Thoracic aorta (tissue), 2 donors: ENCODE results near the gene EXOSC9. TPM values are rescaled to one million over a fixed set of nuclear protein-coding genes. Genes with fewer than 3 reads are reported as not detected.

Experiments used
- ATAC-seq: fragments of 150-250 bp; one replicate; pipeline ENCODE4 v1.8.0; 2017; ENCODE audit warnings: low read depth; ENCODE audit not compliant: insufficient number of reproducible peaks, low FRiP score
- DNase-seq: peaks from one replicate; pipeline ENCODE4 v3.0.0-alpha.2; 2020; ENCODE audit warnings: low spot score
- H3K27ac ChIP-seq, 2 donors: fragments of 200-600 bp; sonication (generic); 1 replicate in 1 of 2; 2 replicates in 1 of 2; pipeline ENCODE4 v1.5.1; 2016; ENCODE audit warnings: mild to moderate bottlenecking in 2 of 2, moderate library complexity in 2 of 2
- H3K27me3 ChIP-seq: fragments of 200-600 bp; sonication (generic); replicated peaks from 2 replicates; pipeline ENCODE4 v1.6.0; 2016; ENCODE audit warnings: mild to moderate bottlenecking; ENCODE audit not compliant: insufficient read depth
- H3K36me3 ChIP-seq: fragments of 200-600 bp; sonication (generic); one replicate; pipeline ENCODE4 v1.5.1; 2016
- H3K4me1 ChIP-seq, 2 donors: fragments of 200-600 bp; sonication (generic); 1 replicate in 1 of 2; 2 replicates in 1 of 2; pipeline versions ENCODE4 v1.5.1 to v1.6.0; 2016; ENCODE audit warnings: low read depth in 2 of 2, mild to moderate bottlenecking in 1 of 2; ENCODE audit not compliant: control insufficient read depth in 1 of 2
- H3K4me3 ChIP-seq: fragments of 200-600 bp; sonication (generic); 2 replicates; pipeline ENCODE4 v1.5.1; 2016; ENCODE audit warnings: mild to moderate bottlenecking
- H3K9me3 ChIP-seq: fragments of 200-600 bp; sonication (generic); 2 replicates; pipeline ENCODE4 v1.5.1; 2016
- total RNA-seq, 2 donors: library from RNA; depleted of rRNA; stranded (reverse); fragments of >200 nt; gene quantifications; one replicate each; pipeline versions ENCODE4 v1.1.0 to v1.2.3, GENCODE V29; 2016
- TF ChIP-seq, protein P1 (sequence below): fragments of 200-600 bp; sonication (generic); IDR thresholded peaks from one replicate; pipeline ENCODE4 v1.5.1; 2019; ENCODE audit warnings: antibody characterized with exemption

EXOSC9 gene
- total RNA-seq, 2 donors from 2014 or later = 25.3 to 27.8 TPM

DNA sequence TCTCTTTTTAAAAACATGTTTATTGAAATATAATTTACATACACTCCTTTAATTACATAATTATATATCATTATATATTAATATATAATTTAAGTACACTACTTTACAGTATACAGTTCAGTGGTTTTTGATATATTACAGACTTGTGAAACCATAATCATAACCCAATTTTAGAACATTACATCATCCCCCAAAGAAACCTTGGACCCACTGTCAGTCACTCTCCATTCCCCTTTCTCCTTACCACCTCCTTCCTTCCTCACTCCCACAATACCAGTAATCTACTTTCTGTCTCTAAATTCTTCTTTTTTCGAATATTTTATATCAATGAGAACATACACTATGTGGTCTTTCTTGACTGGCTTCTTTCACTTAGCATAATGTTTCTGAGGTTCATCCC is 17.9 kb upstream of the EXOSC9 start:
- DNase-seq = no peak
- no peak for ATAC-seq
- H3K9me3 ChIP-seq = no peaks in the 10 kb centered on the region
- H3K4me3 ChIP-seq = no peak overlapping the region
- no peaks in the 10 kb centered on the region for H3K4me1 ChIP-seq
- no peaks in the 10 kb centered on the region for H3K27me3 ChIP-seq
- H3K27ac ChIP-seq = no peak overlapping the region
- TF ChIP-seq, protein P1, sequence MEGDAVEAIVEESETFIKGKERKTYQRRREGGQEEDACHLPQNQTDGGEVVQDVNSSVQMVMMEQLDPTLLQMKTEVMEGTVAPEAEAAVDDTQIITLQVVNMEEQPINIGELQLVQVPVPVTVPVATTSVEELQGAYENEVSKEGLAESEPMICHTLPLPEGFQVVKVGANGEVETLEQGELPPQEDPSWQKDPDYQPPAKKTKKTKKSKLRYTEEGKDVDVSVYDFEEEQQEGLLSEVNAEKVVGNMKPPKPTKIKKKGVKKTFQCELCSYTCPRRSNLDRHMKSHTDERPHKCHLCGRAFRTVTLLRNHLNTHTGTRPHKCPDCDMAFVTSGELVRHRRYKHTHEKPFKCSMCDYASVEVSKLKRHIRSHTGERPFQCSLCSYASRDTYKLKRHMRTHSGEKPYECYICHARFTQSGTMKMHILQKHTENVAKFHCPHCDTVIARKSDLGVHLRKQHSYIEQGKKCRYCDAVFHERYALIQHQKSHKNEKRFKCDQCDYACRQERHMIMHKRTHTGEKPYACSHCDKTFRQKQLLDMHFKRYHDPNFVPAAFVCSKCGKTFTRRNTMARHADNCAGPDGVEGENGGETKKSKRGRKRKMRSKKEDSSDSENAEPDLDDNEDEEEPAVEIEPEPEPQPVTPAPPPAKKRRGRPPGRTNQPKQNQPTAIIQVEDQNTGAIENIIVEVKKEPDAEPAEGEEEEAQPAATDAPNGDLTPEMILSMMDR = no peak
- H3K36me3 ChIP-seq = no peaks in the 10 kb centered on the region

DNA sequence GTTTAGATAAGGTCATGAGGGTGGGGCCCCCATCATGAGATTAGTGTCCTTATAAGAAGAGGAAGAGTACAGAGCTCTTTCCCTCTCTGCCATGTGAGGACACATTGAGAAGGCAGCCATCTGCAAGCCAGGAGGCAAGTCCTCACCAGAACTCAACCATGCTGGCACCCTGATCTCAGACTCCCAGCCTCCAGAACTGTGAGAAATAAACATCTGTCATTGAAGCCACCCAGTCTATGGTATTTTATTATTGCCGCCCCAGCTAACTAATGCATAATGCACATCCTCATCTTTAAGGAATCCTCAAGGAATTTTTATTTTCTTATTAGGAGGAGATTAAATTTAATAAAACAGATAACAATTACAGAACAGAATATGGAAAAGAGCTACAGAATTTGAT is 16.7 kb upstream of the EXOSC9 start:
- H3K27me3 ChIP-seq = no peaks in the 10 kb centered on the region
- no peaks in the 10 kb centered on the region for H3K4me1 ChIP-seq
- H3K4me3 ChIP-seq = no peak overlapping the region
- TF ChIP-seq, protein P1 = no peak
- no peak overlapping the region for H3K27ac ChIP-seq
- H3K36me3 ChIP-seq = no peaks in the 10 kb centered on the region
- no peaks in the 10 kb centered on the region for H3K9me3 ChIP-seq
- DNase-seq = no peak
- no peak for ATAC-seq

DNA sequence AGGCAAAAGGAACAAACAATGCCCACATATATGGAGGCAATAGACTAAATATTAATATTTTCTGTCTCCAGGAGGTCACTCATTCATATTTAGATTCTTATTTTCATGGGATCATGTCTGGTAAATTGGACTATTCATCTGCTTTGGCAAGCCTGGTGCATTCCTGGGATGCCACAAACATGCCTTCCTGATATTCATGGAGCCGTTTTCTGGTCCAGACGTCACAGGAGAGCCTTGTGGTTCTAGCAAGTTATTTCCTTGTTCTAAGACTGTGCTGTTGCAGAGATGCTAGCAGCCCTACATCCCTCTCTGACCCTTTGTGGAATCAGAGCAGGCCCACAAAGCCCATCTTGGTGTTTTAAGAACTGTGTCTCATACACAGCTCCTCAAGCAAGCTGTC is 16.1 kb upstream of the EXOSC9 start:
- H3K4me1 ChIP-seq = no peaks in the 10 kb centered on the region
- ATAC-seq (no peak), DNase-seq (no peak)
- no peaks in the 10 kb centered on the region for H3K27me3 ChIP-seq
- no peaks in the 10 kb centered on the region for H3K9me3 ChIP-seq
- no peak overlapping the region for H3K4me3 ChIP-seq
- TF ChIP-seq, protein P1 = no peak
- no peaks in the 10 kb centered on the region for H3K36me3 ChIP-seq
- H3K27ac ChIP-seq = no peak overlapping the region

DNA sequence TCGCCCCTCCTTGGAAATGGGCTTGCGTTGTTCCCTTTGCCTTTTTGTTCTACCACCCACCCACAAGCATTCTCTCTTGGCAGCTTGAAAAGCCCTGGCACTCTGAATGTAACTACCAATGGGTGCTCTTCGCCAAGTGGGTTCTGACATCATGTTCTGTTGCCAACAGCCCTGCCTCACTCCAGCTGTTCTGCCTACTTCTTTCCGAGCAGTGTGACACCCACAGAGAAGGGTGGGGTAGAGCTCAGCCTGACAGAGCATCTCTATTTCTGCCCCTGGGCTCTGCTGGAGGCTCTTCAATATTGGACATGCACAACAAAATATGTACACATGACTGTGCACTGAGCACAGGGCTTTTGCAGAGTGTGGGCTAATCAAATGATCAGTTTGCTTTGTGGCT is 15.6 kb upstream of the EXOSC9 start:
- Histone ChIP-seq H3K36me3 (no peaks in the 10 kb centered on the region), H3K27me3 (no peaks in the 10 kb centered on the region), H3K27ac (no peak overlapping the region), H3K4me3 (no peak overlapping the region), H3K4me1 (no peaks in the 10 kb centered on the region), H3K9me3 (no peaks in the 10 kb centered on the region)
- TF ChIP-seq, protein P1 = no peak
- no peak for DNase-seq
- ATAC-seq = no peak

DNA sequence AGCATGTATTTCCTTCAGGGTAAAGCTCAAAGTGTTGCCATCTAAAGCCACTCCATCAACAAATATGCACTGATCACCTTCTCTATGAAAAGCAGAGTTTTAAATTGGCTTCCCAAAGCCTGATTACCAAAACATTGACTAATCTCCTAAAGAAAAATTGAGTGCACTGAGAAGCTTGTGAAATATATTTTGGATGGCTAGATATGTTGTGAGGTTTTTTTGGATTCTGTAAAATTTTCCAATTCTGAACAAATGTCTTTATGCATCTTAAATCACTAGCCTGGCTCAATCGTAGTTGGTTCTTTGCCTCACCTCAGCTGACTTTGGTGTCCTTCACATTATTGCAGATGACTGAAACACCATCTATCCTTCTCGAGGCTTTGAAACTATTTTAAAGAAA is 14.9 kb upstream of the EXOSC9 start:
- Histone ChIP-seq H3K27me3 (no peaks in the 10 kb centered on the region), H3K36me3 (no peaks in the 10 kb centered on the region), H3K27ac (no peak overlapping the region), H3K4me1 (no peaks in the 10 kb centered on the region), H3K9me3 (no peaks in the 10 kb centered on the region), H3K4me3 (no peak overlapping the region)
- ATAC-seq (no peak), DNase-seq (no peak)
- TF ChIP-seq, protein P1 = no peak
